Upper lobe of left lung (tissue), 4 donors: Measurements from ENCODE around the gene RSPRY1.

Experiments used
- EP300 ChIP-seq, 4 donors: sonication (generic); formaldehyde crosslinking; IDR thresholded peaks; one replicate each; pipeline ENCODE4 v1.5.1; 2017; ENCODE audit warnings: antibody characterized with exemption in 4 of 4, control low read depth in 2 of 4
- POLR2A ChIP-seq, 4 donors: fragments of 450-650 bp; IDR thresholded peaks; one replicate each; pipeline ENCODE4 v1.5.1; 2016 to 2017; ENCODE audit warnings: antibody characterized with exemption in 4 of 4, mild to moderate bottlenecking in 2 of 4
- POLR2AphosphoS5 ChIP-seq, 2 donors: sonication (generic); formaldehyde crosslinking; IDR thresholded peaks; one replicate each; pipeline ENCODE4 v1.5.1; 2017; ENCODE audit warnings: antibody characterized with exemption in 2 of 2
- TF ChIP-seq, protein P1 (sequence below), 6 experiments: fragments of 450-650 bp in 4 of 6; fragments of 200-600 bp in 2 of 6; sonication (generic) in 2 of 6; IDR thresholded peaks; one replicate each; pipeline ENCODE4 v1.5.1; 2016 to 2019; ENCODE audit warnings: antibody characterized with exemption in 6 of 6

DNA sequence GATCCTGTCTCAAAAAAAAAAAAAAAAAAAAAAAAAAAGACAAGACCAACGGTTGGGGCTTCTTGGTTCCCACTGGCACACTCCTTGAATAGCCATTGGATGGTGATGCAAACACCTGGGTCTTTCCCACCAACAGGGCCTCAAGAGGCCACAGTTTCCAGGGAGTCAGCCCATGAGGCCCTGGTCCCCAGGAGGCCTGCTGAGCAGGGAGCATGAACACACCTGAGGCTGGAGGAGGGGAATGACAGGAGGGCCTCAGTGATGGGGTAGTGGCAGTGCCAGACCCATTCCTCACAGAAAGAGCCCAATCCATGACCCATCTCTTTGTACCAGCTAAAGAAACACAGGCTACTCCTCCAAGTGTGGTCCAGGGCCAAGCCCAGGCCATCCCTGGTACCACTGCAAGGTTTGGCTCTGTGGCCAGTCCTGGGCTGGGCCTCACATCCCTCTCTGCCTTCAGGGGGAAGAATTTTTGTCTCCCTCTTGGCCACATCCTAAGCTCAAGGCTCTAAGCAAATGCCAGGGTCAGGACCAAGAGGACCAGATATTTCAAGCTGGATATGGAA, 72.9 kb downstream of the RSPRY1 start:
- TF ChIP-seq POLR2AphosphoS5 (IDR thresholded peaks at IDR 0.05) (no peak), POLR2A (IDR thresholded peaks at IDR 0.05) (no peak), EP300 (IDR thresholded peaks at IDR 0.05) (no peak)
- TF ChIP-seq, protein P1, sequence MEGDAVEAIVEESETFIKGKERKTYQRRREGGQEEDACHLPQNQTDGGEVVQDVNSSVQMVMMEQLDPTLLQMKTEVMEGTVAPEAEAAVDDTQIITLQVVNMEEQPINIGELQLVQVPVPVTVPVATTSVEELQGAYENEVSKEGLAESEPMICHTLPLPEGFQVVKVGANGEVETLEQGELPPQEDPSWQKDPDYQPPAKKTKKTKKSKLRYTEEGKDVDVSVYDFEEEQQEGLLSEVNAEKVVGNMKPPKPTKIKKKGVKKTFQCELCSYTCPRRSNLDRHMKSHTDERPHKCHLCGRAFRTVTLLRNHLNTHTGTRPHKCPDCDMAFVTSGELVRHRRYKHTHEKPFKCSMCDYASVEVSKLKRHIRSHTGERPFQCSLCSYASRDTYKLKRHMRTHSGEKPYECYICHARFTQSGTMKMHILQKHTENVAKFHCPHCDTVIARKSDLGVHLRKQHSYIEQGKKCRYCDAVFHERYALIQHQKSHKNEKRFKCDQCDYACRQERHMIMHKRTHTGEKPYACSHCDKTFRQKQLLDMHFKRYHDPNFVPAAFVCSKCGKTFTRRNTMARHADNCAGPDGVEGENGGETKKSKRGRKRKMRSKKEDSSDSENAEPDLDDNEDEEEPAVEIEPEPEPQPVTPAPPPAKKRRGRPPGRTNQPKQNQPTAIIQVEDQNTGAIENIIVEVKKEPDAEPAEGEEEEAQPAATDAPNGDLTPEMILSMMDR (IDR thresholded peaks at IDR 0.05), result no peak
